ENCODE data around the gene BOC. TPM values are rescaled to one million over a fixed set of nuclear protein-coding genes. Genes with fewer than 3 reads are reported as not detected.

The BOC gene
- total and polyA plus RNA-seq, 4 donors = 6.6 to 164 (median 26.8) TPM

GRCh38 chr3:113276751-113277080, 65.4 kb downstream of the BOC start:
- Histone ChIP-seq H3K4me1 (ENCODE audit: control insufficient read depth in 1 of 2, insufficient read depth in 2 of 2, low read length in 2 of 2) (no peaks in the 10 kb centered on the region), H3K9me3 (ENCODE audit: control insufficient read depth, low read length) (no peaks in the 10 kb centered on the region), H3K27me3 (ENCODE audit: control insufficient read depth in 1 of 2, insufficient read depth in 2 of 2, low read length in 1 of 2) (no peaks in the 10 kb centered on the region), H3K27ac (ENCODE audit: low read depth in 1 of 2, low read length in 2 of 2) (peak overlapping the region; percentile 24 to 88), H3K4me3 (ENCODE audit: low read length in 2 of 2) (no peak overlapping the region), H3K36me3 (ENCODE audit: control insufficient read depth in 1 of 2, insufficient read depth in 2 of 2, low read length in 1 of 2) (no peaks in the 10 kb centered on the region)
- no peak for ATAC-seq (ENCODE audit: low FRiP score)
- 54 to 57% methylated on average over 5 of the region's 5 CpGs for WGBS, 2 donors
- intact Hi-C loops (cut with DNase I) = loop anchor here in 1 of 2 donors (5.0 kb wide), 1 partner anchor 64 kb away; the partner anchor contains the start of gene BOC
- DNase-seq = no peak

GRCh38 chr3:113277414-113277813, 66.1 kb downstream of the BOC start:
- Histone ChIP-seq H3K4me1 (ENCODE audit: control insufficient read depth in 1 of 2, insufficient read depth in 2 of 2, low read length in 2 of 2) (no peaks in the 10 kb centered on the region), H3K4me3 (ENCODE audit: low read length in 2 of 2) (no peak overlapping the region), H3K27ac (ENCODE audit: low read depth in 1 of 2, low read length in 2 of 2) (no peak overlapping the region), H3K9me3 (ENCODE audit: control insufficient read depth, low read length) (no peaks in the 10 kb centered on the region), H3K36me3 (ENCODE audit: control insufficient read depth in 1 of 2, insufficient read depth in 2 of 2, low read length in 1 of 2) (no peaks in the 10 kb centered on the region), H3K27me3 (ENCODE audit: control insufficient read depth in 1 of 2, insufficient read depth in 2 of 2, low read length in 1 of 2) (no peaks in the 10 kb centered on the region)
- DNase-seq = no peak
- no peak for ATAC-seq (ENCODE audit: low FRiP score)
- intact Hi-C loops (cut with DNase I) = loop anchor here in 1 of 2 donors (5.0 kb wide), 1 partner anchor 65 kb away; the partner anchor contains the start of gene BOC
- 96% methylated on average over 4 of the region's 4 CpGs for WGBS, 2 donors

GRCh38 chr3:113277941-113278598, 66.7 kb downstream of the BOC start:
- ATAC-seq (ENCODE audit: low FRiP score) = no peak
- intact Hi-C loops (cut with DNase I) = loop anchor here in 1 of 2 donors (5.0 kb wide), 1 partner anchor 66 kb away; the partner anchor contains the start of gene BOC
- 95 to 96% methylated on average over 17 of the region's 17 CpGs for whole genome bisulfite sequencing, 2 donors

GRCh38 chr3:113278599-113278955, 67.2 kb downstream of the BOC start:
- WGBS, 2 donors = 96% methylated on average over 11 of the region's 11 CpGs
- intact Hi-C loops (cut with DNase I) = loop anchor here in 1 of 2 donors (5.0 kb wide), 1 partner anchor 66 kb away; the partner anchor contains the start of gene BOC
- H3K9me3 ChIP-seq (ENCODE audit: control insufficient read depth, low read length) = no peaks in the 10 kb centered on the region
- DNase-seq (no peak), ATAC-seq (ENCODE audit: low FRiP score) (no peak)
- H3K27ac ChIP-seq (ENCODE audit: low read depth in 1 of 2, low read length in 2 of 2) = no peak overlapping the region
- no peaks in the 10 kb centered on the region for H3K36me3 ChIP-seq (ENCODE audit: control insufficient read depth in 1 of 2, insufficient read depth in 2 of 2, low read length in 1 of 2)
- H3K27me3 ChIP-seq (ENCODE audit: control insufficient read depth in 1 of 2, insufficient read depth in 2 of 2, low read length in 1 of 2) = no peaks in the 10 kb centered on the region
- no peaks in the 10 kb centered on the region for H3K4me1 ChIP-seq (ENCODE audit: control insufficient read depth in 1 of 2, insufficient read depth in 2 of 2, low read length in 2 of 2)
- H3K4me3 ChIP-seq (ENCODE audit: low read length in 2 of 2) = no peak overlapping the region

More at GRCh38 chr3:113277941-113278598, 66.7 kb downstream of the BOC start:
- no peak for DNase-seq
- H3K27ac ChIP-seq (ENCODE audit: low read depth in 1 of 2, low read length in 2 of 2) = no peak overlapping the region
- H3K27me3 ChIP-seq (ENCODE audit: control insufficient read depth in 1 of 2, insufficient read depth in 2 of 2, low read length in 1 of 2) = no peaks in the 10 kb centered on the region
- no peaks in the 10 kb centered on the region for H3K4me1 ChIP-seq (ENCODE audit: control insufficient read depth in 1 of 2, insufficient read depth in 2 of 2, low read length in 2 of 2)
- no peak overlapping the region for H3K4me3 ChIP-seq (ENCODE audit: low read length in 2 of 2)
- no peaks in the 10 kb centered on the region for H3K9me3 ChIP-seq (ENCODE audit: control insufficient read depth, low read length)
- no peaks in the 10 kb centered on the region for H3K36me3 ChIP-seq (ENCODE audit: control insufficient read depth in 1 of 2, insufficient read depth in 2 of 2, low read length in 1 of 2)

- Histone ChIP-seq H3K4me1 (ENCODE audit: control insufficient read depth in 1 of 2, insufficient read depth in 2 of 2, low read length in 2 of 2) (no peaks in the 10 kb centered on the region), H3K27me3 (ENCODE audit: control insufficient read depth in 1 of 2, insufficient read depth in 2 of 2, low read length in 1 of 2) (no peaks in the 10 kb centered on the region), H3K27ac (ENCODE audit: low read depth in 1 of 2, low read length in 2 of 2) (no peak overlapping the region), H3K36me3 (ENCODE audit: control insufficient read depth in 1 of 2, insufficient read depth in 2 of 2, low read length in 1 of 2) (no peaks in the 10 kb centered on the region), H3K9me3 (ENCODE audit: control insufficient read depth, low read length) (no peaks in the 10 kb centered on the region), H3K4me3 (ENCODE audit: low read length in 2 of 2) (no peak overlapping the region)
- 97 to 99% methylated on average over 17 of the region's 17 CpGs for WGBS, 2 donors
- intact Hi-C loops (cut with DNase I) = loop anchor here (5.0 kb wide), 1 partner anchor 67 kb away; the partner anchor contains the start of gene BOC (in 2 of the 2)
- no peak for DNase-seq
- no peak for ATAC-seq (ENCODE audit: low FRiP score)
Observed at GRCh38 chr3:113279686-113280085, 68.3 kb downstream of the BOC start.

GRCh38 chr3:113283306-113283705, 71.9 kb downstream of the BOC start:
- Histone ChIP-seq H3K4me1 (ENCODE audit: control insufficient read depth in 1 of 2, insufficient read depth in 2 of 2, low read length in 2 of 2) (no peaks in the 10 kb centered on the region), H3K36me3 (ENCODE audit: control insufficient read depth in 1 of 2, insufficient read depth in 2 of 2, low read length in 1 of 2) (no peaks in the 10 kb centered on the region), H3K9me3 (ENCODE audit: control insufficient read depth, low read length) (no peaks in the 10 kb centered on the region), H3K27ac (ENCODE audit: low read depth in 1 of 2, low read length in 2 of 2) (no peak overlapping the region), H3K27me3 (ENCODE audit: control insufficient read depth in 1 of 2, insufficient read depth in 2 of 2, low read length in 1 of 2) (no peaks in the 10 kb centered on the region), H3K4me3 (ENCODE audit: low read length in 2 of 2) (no peak overlapping the region)
- no peak for DNase-seq
- intact Hi-C loops (cut with DNase I) = loop anchor here in 1 of 2 donors (5.0 kb wide), 1 partner anchor 71 kb away; the partner anchor contains the start of gene BOC
- 95 to 96% methylated on average over 12 of the region's 12 CpGs for WGBS, 2 donors
- no peak for ATAC-seq (ENCODE audit: low FRiP score)

GRCh38 chr3:113284453-113285050, 73.2 kb downstream of the BOC start:
- 94 to 95% methylated on average over 12 of the region's 12 CpGs for WGBS, 2 donors
- H3K36me3 ChIP-seq (ENCODE audit: control insufficient read depth in 1 of 2, insufficient read depth in 2 of 2, low read length in 1 of 2) = no peaks in the 10 kb centered on the region
- H3K4me3 ChIP-seq (ENCODE audit: low read length in 2 of 2) = no peak overlapping the region
- no peaks in the 10 kb centered on the region for H3K9me3 ChIP-seq (ENCODE audit: control insufficient read depth, low read length)
- DNase-seq (no peak), ATAC-seq (ENCODE audit: low FRiP score) (no peak)
- no peak overlapping the region for H3K27ac ChIP-seq (ENCODE audit: low read depth in 1 of 2, low read length in 2 of 2)
- H3K4me1 ChIP-seq (ENCODE audit: control insufficient read depth in 1 of 2, insufficient read depth in 2 of 2, low read length in 2 of 2) = no peaks in the 10 kb centered on the region
- intact Hi-C loops (cut with DNase I) = loop anchor here in 1 of 2 donors (5.0 kb wide), 1 partner anchor 72 kb away; the partner anchor contains the start of gene BOC
- no peaks in the 10 kb centered on the region for H3K27me3 ChIP-seq (ENCODE audit: control insufficient read depth in 1 of 2, insufficient read depth in 2 of 2, low read length in 1 of 2)

- no peaks in the 10 kb centered on the region for H3K36me3 ChIP-seq (ENCODE audit: control insufficient read depth in 1 of 2, insufficient read depth in 2 of 2, low read length in 1 of 2)
- no peak overlapping the region for H3K4me3 ChIP-seq (ENCODE audit: low read length in 2 of 2)
- 88 to 90% methylated on average over 8 of the region's 8 CpGs for WGBS, 2 donors
- H3K27me3 ChIP-seq (ENCODE audit: control insufficient read depth in 1 of 2, insufficient read depth in 2 of 2, low read length in 1 of 2) = no peaks in the 10 kb centered on the region
- H3K4me1 ChIP-seq (ENCODE audit: control insufficient read depth in 1 of 2, insufficient read depth in 2 of 2, low read length in 2 of 2) = no peaks in the 10 kb centered on the region
- no peaks in the 10 kb centered on the region for H3K9me3 ChIP-seq (ENCODE audit: control insufficient read depth, low read length)
- intact Hi-C loops (cut with DNase I) = no loop called here
- DNase-seq (no peak), ATAC-seq (ENCODE audit: low FRiP score) (no peak)
- no peak overlapping the region for H3K27ac ChIP-seq (ENCODE audit: low read depth in 1 of 2, low read length in 2 of 2)
Observed at GRCh38 chr3:113285226-113285625, 73.9 kb downstream of the BOC start.

GRCh38 chr3:113285741-113286140, 74.4 kb downstream of the BOC start:
- ATAC-seq (ENCODE audit: low FRiP score) (no peak), DNase-seq (no peak)
- no peak overlapping the region for H3K4me3 ChIP-seq (ENCODE audit: low read length in 2 of 2)
- no peaks in the 10 kb centered on the region for H3K36me3 ChIP-seq (ENCODE audit: control insufficient read depth in 1 of 2, insufficient read depth in 2 of 2, low read length in 1 of 2)
- H3K27me3 ChIP-seq (ENCODE audit: control insufficient read depth in 1 of 2, insufficient read depth in 2 of 2, low read length in 1 of 2) = no peaks in the 10 kb centered on the region
- H3K27ac ChIP-seq (ENCODE audit: low read depth in 1 of 2, low read length in 2 of 2) = no peak overlapping the region
- no peaks in the 10 kb centered on the region for H3K9me3 ChIP-seq (ENCODE audit: control insufficient read depth, low read length)
- intact Hi-C loops (cut with DNase I) = no loop called here
- WGBS, 2 donors = 95 to 96% methylated on average over 3 of the region's 3 CpGs
- H3K4me1 ChIP-seq (ENCODE audit: control insufficient read depth in 1 of 2, insufficient read depth in 2 of 2, low read length in 2 of 2) = no peaks in the 10 kb centered on the region
